Measurements from ENCODE around the gene SDCCAG8.

The SDCCAG8 gene

DNA sequence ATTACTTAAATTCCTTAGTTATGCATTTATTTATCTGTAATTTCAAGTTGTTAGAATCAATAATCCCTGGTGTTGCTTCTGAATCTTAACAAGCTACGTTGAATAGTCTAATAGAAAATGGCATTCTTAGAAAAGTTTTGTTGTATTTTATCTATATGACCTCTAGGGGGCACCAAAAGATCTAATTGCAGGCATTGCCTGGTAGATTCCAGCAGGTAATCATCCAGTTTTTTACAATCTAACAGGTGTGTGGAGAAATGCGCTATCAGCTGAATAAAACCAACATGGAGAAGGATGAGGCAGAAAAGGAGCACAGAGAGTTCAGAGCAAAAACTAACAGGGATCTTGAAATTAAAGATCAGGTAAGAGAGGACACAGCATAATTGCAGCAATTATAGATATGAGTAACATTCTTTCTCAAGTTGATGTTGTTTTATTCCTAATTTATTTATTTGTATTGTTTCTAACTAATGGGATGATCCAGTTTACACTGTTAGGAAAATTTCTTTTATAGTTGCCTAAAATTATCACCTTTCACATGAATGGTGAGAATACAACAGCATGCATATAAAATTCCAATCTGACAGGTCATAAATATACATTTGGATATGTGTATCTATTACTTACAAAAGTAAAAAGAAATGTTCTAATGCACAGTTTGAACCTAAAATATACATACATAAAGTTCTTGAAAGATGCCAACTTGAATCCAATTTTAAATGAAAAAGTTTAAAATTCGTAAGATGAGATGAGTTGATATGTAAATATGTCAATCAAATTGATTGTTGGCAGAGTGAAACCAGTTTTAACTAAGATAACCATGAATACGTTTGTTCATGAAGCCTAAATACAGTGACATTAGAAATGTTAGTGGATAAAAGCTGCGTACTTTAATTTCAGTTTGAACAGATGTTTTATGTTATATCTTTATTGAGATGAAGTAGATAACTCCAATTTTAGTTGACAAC, 88.4 kb downstream of the SDCCAG8 start:
- peak; percentile 59 for DNase-seq

DNA sequence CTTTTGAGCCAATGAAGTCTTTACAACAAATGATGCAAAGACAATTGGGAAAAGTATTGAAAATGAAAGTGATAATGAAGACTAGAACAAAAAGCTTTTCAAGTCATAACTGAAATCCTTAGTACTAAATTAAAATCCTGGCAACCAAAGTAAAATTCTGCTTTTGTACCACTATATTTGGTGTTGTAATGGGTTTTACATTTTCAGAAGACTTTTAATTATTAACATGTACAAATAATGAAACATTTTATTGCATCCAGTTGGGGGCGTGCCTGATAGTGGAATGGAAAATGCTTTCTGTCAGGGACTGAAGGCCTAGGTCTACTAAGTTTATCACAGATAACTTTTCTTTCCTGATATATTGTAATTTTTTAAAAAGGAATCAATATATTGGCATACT, 89.4 kb downstream of the SDCCAG8 start:
- no peak for DNase-seq

DNA sequence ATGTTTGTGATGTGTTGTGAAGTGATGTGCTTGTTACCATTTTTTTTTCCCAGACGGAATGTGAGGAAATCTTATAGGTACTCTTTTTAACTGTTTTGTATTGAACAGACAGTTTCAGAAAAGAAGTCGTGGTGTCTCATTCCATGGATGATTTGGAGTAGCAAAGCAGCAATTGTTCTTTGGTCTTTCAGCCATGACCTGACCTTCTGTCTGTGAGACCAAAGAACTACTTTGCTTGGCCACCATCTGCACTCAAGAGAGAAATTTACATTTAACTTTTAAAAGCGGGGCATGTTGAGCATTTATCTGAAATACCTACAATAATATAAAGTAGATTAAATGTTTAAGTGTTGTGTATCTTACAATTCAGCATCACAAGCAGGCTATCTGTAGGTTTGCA, 90.2 kb downstream of the SDCCAG8 start:
- no peak for DNase-seq

DNA sequence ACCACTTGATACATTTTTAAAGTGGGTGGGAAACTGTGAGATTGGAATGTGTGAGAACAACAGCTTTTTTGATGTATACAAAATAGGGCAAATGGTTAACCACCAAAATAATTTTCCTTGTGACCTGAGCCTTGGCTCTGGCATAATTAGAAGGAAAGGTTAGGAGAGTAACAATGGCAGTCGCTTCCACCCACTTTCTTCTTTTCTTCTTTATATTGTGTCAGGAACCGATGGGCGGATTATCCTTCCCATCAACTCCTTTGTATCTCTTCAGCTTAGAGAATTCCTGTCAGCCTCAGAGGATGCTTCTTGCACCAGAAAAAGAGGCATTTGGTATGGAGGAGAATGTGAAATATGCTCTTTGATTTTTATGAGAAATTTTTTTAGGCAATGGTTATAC, 90.6 kb downstream of the SDCCAG8 start:
- DNase-seq = no peak

DNA sequence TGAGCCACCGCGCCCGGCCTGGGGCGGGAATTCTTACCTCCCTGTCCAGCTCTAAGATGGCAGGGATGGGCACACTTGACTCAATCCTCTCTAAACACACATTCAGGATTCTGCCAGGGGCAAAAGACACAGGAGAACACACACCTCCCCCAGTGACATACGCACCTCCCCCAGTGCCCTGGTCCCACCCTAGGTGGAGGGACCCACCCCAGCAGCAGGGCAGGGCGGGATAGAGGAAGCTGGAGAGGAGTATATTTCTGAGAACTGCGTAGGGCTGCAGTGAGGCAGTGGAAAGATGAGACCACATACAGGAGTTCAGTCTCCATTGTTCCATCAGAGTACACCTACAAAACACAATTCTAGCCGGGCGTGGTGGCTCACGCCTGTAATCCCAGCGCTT, 92.5 kb downstream of the SDCCAG8 start:
- no peak for DNase-seq

DNA sequence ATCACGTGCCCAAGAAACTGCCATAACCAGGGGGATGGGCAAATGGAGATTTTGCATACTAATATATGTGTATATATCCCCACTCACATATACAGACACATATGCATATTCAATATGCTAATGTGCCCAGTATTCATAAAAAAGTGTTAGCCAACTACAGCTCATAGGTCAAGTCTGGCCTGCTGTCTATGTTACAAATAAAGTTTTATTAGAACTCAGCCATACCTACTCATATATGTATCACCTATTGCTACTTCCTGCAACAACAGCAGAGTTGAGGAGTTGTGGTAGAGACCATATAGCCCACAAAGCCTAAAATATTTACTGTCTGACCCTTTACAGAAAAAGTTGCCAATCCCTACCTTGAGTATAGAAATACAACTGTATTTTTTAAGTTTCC, 93.3 kb downstream of the SDCCAG8 start:
- DNase-seq = no peak

DNA sequence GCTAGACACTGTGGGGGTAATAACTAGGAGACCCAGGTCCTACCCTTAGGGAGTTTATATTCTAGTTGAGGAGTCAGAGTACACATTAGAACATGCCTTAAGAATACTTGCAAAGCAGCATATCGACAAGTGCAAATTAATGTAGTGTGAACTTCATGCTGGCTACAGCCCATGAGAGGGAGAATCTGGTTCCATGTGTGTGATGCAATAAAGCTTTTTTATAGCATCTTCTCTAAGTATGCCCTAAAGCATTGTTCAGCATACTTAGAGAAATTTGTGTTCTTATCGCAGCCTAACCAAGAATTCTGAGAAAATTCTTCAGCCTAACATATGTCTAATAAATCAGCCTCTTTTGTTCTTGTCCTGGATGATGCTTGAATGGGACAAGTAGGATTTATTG, 95.5 kb downstream of the SDCCAG8 start:
- no peak for DNase-seq

DNA sequence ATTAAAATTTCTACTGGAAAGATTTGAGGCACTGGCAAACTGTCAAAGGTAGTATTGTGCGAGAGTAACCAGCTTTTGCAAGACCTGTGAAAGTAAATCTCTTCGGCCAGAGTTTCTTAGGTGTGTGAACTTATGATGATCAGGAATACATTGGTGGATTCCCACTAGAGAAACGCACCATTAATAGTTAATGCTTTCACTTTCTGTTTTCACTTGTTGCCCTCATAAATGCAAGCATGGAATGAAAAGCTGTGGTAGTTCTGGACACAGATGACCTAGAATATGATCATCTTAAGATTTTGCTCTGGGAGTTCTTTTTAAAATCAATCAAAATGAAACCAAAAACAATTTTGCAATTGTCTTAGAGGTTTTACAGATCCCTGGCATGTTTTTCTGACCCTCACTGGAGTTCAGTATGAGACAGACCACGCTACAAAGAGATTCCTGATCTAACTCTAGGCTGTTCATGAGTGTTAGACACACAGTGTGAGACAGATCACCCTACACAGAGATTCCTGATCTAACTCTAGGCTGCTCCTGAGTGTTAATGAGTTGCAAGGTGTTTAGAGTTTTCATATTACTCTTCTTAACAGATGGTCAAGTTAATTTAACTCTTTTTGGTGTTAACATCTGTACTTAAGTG, 98.8 kb downstream of the SDCCAG8 start:
- no peak for DNase-seq

DNA sequence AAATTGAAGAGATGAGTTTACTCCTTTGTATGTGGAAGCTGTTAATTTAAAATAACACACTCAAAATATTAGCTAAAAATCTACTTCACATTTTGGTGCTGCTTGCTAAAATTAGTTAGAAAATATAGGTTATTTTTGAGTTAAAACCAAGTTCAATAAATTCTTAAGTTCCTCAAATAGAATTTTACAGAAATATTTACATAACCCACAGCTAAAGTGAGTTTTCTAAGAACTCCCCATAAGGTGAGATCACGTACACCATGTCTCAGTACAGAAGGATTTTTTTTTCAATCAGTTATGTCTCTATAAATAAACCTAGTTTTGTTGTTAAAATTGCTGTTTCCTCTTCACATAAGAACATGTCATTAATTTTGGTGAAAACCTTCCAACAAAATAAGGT, 108.0 kb downstream of the SDCCAG8 start:
- DNase-seq = no peak

- DNase-seq = no peak
These were observed 108.5 kb downstream of the SDCCAG8 start for GRCh38 chr1:243364330-243364729.

- DNase-seq = no peak
These were observed 109.0 kb downstream of the SDCCAG8 start for GRCh38 chr1:243364866-243365265.

DNA sequence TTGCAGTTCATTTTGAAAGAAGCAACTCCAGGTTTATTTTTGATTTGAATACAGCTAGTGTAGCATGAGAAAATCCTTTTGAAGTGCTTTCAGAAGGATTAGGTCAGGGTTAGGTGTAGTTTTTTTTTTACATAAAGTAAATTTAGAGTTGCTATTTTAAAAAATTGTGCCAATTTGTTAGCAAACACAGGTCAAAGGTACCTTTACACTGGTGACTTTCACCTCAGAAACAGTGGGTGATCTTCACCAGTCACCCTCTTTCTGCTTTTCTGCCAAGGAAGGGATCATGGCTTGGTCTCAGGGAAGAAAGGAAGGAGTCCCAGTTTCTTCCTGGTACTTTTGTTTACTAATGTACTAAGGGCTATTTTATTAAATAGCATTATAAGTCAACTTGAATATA, 111.5 kb downstream of the SDCCAG8 start:
- no peak for DNase-seq

DNA sequence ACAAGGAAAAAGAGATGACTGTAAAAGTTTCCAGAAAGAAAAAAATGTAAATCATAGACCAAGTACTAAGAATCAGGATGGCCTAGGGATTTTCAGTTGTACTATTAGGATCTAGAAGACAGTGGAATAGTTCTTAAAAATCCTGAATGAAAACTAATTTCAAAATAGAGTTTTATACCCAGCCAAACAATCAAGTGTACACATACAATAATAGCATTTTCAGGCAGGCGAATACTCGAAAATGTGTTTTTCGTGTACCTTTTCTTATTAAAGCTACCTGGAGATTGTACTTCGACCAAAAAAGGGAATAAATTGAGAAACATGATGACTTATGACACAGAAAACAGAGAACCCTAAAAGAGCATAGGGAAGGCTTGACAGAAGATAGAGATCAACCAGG, 118.6 kb downstream of the SDCCAG8 start:
- no peak for DNase-seq

- no peak for DNase-seq
These were observed 119.8 kb downstream of the SDCCAG8 start for GRCh38 chr1:243375596-243375995.

DNA sequence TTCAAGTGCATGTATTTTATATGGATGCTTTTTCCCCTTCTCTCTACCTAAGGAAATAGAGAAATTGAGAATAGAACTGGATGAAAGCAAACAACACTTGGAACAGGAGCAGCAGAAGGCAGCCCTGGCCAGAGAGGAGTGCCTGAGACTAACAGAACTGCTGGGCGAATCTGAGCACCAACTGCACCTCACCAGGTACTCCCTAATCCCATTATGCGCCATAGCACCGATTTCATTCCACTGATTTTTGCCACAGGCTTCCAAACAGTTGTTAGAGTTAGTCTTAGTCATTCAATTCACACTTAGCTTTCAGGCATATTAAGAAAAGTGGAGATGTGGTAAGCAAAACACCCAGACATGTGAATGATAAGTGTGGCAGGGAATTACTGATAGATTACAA, 122.8 kb downstream of the SDCCAG8 start:
- no peak for DNase-seq

DNA sequence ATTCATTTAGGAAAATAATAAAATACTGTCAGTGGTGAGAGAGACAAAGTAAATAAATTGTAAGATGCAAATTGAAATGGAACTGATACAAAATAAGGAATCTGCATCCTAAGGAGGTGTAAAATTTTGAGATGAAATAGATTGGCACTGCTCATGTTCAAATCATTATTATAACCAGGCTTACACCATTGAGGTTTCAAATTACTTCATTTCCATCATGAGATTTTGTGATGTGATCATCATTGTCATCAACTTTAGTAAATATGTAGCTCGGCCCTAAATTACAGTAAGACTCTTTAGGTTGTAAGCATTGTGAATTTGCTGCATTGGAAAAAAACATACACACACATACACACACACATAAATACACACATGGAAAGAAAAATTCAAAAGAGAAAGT, 123.4 kb downstream of the SDCCAG8 start:
- no peak for DNase-seq

DNA sequence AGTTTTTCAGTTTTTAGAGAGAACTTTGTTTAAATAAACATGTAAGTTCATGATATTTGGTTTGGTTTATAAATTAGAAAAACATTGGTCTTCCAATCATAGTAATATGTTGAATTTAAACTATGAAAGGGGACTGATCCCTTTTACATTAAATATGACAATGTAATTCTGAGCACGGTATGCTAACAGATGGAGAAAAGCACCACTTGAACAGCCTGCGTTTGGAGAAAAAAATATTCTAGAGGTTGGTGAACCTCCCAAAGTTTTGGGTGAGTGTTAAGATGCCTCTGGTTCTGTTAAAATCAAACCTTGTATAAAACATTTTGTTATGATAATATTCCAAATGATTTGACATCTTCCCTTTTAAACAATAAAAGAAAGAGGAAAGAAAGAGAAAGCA, 123.9 kb downstream of the SDCCAG8 start:
- no peak for DNase-seq

DNA sequence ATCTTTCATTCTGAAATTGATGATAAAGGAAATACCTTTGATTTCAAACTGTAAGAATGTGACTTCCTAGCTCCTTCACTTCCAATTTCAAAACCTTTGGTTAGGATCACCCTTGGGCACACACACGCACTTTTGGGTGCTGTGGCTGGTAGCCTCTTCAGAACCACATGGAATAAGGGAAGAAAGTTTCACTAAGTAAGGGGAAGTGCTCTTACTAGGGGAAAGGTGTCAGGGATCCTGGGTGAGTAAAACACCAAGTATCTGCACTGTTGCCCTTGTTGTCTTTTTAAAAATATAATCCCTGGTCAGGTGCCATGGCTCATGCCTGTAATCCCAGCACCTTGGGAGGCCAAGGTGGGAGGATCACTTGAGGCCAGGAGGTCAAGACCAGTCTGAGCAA, 132.4 kb downstream of the SDCCAG8 start:
- no peak for DNase-seq

- no peak for DNase-seq
These were observed 134.4 kb downstream of the SDCCAG8 start for GRCh38 chr1:243390162-243390791.

- DNase-seq = no peak
These were observed 135.5 kb downstream of the SDCCAG8 start for GRCh38 chr1:243391355-243391754.

DNA sequence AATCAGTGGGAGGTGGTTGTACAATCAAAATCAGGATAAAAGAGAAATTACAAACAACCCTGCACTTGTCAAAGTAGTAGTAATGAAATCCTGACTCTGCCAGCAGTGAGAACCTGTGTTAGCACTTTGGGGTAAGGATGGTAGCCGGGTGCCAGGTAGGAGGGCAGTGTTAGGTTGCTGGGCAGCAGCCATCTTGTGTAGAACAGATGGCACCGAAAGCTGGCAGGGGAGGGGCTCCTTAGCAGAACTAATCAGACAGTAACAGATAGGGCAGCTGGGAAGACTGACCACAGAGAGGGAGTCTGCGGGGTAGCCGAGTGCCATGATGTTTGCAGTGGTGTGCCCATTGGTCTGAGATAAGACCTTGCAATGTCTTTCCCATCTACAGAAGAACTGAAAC, 137.3 kb downstream of the SDCCAG8 start:
- DNase-seq = no peak

DNA sequence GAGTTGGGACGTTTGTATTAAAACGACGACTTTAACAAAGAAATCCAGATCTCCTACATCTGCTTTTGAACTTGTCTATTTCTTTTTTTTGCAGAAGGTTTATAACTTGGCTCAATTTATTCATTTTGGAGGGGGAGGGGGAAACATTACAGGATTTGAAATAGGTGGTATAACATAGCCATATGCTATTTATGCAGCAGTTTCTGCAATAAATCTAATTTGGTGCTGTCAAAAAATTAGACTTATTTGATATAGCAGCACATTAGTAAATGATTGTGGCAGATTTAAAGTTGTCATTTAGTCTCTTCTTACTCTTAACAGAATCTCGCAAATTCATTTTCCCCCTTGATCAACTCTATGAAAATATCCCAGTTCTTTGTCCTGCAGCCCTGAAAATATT, 138.2 kb downstream of the SDCCAG8 start:
- DNase-seq = no peak

- DNase-seq = no peak
These were observed 139.0 kb downstream of the SDCCAG8 start for GRCh38 chr1:243394601-243395464.

Data from NCI-H1105 treated with DMSO at 0.1 percent for 48 hours (cell line).